ENCODE results near the gene PNPLA7. TPM values are rescaled to one million over a fixed set of nuclear protein-coding genes. Genes with fewer than 3 reads are reported as not detected.

Gene PNPLA7
- total and polyA plus RNA-seq, 2 of the 8 experiments (the other 6 are each of a cell fraction or from before 2014, with no cell fraction given), result 0.35 to 0.47 TPM

GRCh38 chr9:137480686-137481683 lies 69.2 kb downstream of the PNPLA7 start (continued):
- TF ChIP-seq ZNF274 (IDR thresholded peaks at IDR 0.05; ENCODE audit: borderline replicate concordance, extremely low read depth, low read length) (no peak), TCF12 (IDR thresholded peaks at IDR 0.05; ENCODE audit: low read depth, low read length) (no peak), POU5F1 (IDR thresholded peaks at IDR 0.05; ENCODE audit: low read depth, low read length) (no peak), BCL11A (IDR thresholded peaks at IDR 0.05; ENCODE audit: low read depth in 2 of 2, low read length in 2 of 2) (no peak)

Measured in H1 (cell line).